DMS53 (cell line): ENCODE measurements around the gene EGLN3.

Source experiments
- DNase-seq: peaks from one replicate; lab custom pipeline; 2025; lab: John Stamatoyannopoulos, UW

Gene EGLN3

DNA sequence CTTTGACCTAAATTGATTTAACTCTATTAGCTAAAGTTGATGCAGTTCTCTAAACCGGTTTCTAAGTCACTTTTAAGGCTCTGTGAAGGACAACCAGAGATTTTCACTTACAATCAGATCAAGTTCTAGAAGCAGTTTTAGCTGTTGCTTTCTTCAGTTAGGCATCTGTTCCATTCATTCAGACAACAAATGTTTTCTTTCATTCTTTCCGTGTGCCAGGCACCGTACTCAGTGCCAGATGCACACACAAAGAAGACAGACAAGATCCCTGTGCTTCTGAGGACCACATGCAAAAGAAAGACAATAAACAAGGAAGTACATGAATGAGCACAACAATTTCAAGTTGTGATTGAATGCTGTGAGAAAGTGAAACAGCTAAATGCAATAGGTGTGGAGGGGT is 11.1 kb upstream of the EGLN3 start:
- DNase-seq, result no peak

DNA sequence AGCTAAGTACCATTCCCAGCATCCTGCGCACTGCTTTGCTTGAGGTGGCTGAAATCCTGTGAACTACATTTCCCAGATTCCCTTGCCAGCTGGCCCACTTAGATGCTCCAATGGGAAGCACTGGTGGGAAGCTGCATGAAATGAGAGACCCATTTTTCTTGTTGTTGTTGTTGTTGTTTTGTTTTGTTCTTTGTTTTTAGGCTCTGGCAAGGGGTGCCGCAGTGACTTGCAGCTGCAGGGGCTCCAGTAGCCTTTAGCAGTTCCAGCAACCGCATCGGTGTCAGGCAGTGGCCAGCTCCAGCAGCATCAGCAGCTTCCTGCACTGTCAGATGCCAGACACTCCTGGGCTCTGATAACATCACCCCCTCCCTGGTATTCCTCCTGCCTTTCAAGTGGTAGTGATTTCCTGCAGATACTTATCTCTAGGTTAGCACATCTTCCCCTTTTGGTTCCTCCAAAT is 8.8 kb upstream of the EGLN3 start:
- DNase-seq, result no peak

DNA sequence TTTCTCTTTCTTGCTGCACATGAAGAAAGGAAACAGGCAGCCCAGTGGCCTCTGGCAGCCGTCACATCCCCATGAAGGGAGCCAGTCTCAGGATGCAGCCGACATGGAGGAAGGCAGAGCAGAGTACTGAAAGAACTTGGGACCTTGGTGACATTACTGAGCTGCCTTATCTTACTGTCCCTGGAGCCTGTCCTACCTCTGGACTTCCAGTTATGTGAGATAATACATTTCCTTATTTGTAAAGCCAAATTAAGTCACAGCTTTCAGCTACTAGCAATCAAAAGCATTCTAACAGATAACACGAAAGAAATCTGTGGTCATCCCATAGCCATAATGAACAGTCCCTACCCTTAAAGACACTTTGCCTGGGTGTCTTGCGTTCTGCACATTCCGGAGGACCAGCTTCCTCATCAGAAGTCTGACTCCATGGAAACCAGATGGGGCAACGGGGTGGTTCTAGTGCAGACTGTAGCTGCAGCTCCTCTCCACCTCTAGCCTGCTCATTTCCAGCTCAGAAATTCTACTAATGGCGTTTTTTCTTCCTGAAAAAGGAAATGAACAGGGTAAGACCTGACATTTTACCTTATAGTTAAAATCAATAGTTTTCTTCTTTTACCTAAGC is 7.8 kb upstream of the EGLN3 start:
- no peak for DNase-seq

DNA sequence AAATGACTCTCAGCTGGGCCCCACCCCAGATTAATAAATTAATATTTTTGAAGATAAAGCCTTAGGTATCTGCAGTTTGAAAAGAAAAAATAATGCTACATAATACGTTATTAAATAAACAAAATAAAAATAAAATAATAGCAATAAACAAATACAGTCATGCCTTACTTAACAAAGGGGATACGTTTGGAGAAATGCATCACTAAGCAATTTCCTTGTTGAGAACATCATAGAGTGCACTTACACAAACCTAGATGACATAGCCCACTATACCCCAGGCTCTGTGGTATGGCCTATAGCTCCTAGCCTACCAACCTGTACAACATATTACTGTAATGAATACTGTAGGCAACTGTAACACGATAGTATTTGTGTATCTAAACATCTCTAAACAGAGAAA is 7.1 kb upstream of the EGLN3 start:
- no peak for DNase-seq

DNA sequence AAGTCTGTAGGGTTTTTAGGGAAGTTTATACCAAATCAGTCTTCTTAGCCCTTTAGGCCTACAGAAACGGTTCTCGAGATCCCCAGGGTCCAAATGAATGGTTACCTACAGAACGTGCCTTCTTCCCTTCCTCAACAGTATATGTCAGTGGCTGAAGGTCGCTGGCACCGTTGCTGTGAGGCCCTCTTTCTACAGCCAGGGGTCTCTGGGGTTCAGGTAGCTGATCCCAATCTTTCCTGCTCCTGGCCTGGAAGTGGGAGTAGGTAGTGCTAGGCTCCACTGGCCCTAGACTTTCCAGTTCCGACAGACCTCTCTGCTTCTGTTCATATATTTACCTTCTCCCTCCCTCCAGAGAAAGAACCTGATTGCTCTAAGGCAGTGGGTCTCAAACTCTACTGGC is 6.4 kb upstream of the EGLN3 start:
- DNase-seq, result no peak

DNA sequence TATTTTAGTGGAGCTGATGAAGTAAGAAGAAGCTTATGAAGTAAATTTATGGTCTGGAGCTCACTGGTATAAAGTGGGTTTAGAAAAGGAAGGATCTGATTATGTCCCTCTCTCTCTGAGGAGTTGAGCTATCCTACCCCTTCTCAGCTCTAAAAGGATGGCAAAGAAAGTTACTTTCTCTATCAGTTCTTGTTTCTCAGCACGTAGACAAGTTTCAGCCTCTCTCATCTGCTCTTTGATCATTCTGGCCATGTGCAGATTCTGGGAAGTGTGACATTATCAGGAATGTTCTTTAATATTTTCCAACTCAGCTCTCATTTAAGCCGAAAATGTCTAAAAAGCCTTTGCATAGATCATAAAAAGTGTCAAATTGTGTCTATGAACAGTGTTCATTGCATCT is 5.8 kb upstream of the EGLN3 start:
- no peak for DNase-seq

DNA sequence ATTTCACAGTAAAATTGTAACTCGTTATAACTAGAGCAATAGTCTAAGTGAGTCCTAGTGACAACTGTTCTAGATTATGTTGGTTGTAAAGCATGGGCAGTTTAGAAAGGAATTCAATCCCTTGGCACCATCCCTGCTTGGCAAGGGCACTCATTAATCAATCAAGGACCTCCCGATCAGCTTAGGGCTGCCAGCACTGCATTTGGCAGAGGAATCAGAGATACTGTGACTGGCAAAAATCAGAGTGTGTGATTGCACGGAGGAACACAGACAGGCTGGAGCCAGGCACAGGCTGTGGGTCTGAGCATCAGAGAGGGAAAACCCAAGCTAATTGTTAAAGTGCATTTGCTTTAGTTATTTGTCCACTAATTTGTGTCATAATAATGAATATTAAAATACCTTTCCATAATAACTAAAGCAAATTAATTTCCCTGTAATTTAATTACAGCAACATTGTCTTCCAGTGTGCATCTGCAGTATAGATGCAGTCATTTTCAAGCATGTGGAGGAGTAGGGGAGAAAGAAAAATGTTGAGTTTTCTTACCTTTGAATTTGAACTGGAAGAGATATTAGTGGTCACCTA is 3.2 kb upstream of the EGLN3 start:
- no peak for DNase-seq

DNA sequence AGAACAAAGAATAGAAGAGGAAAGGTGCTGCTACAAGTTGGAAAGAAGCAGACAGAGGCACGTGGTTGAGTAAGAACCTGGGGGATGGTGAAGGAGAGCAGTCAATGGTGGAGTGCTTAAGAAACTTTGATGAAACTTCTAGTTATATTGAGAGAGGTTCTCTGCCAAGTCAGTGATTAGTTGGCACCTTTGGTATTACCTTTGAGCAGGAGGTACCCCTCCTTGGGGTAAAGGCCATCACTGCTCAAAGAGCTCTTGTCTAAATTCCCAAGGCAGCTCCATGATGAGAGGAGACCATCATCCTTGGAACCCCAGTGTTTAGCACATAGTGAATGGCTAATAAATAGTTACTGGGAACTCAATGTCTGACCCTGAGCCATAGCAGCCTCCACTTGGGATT is 1.7 kb upstream of the EGLN3 start:
- no peak for DNase-seq

DNA sequence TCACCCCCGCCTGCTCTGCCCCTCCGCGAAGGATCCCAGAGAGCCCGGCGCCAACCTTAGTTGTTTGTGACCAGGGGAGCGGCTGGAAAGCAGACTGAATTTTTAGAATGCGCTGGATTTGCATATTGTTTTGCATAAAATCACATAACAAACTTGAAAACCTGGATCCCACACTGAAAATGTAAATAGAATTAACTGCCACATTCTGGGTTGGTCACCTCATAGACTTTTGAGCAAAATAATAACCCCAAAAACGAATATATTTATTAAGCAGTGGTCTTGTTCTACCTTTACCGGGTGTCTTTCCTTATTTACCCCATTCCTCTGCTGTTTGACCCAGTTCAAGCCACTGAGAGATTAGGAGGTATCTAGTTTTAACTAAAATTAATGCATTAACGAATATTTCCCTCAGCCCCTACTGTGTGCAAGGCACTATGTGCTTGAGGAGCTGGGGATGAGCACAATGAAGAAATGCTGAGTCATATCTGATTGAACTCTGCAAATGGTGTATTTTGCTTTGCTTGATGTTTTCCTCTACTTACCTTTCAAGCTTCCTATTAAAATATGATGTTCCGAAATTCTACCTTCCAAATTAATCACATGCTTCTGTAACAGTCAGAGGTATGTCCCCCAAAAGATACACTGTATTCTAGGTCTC is 438 bp upstream of the EGLN3 start:
- peak; percentile 44 for DNase-seq

DNA sequence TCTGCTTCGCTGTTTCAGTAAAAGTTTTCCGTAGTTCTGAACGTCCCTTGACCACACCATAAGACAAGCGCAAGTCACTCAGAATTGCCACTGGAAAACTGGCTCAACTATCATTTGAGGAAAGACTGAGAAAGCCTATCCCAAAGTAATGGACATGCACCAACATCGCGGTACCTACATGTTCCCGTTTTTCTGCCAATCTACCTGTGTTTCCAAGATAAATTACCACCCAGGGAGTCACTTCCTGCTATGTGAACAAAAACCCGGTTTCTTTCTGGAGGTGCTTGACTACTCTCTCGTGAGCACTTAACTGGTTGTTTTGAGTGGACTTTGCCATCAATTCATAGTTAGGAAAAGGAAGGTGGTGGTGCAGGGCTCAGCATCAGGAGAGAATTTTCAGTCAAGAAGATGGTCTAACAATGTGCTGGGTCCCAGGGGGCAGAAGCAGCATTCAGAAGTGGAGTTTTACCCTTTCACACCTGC is 1.4 kb downstream of the EGLN3 start:
- peak; percentile 40 for DNase-seq

DNA sequence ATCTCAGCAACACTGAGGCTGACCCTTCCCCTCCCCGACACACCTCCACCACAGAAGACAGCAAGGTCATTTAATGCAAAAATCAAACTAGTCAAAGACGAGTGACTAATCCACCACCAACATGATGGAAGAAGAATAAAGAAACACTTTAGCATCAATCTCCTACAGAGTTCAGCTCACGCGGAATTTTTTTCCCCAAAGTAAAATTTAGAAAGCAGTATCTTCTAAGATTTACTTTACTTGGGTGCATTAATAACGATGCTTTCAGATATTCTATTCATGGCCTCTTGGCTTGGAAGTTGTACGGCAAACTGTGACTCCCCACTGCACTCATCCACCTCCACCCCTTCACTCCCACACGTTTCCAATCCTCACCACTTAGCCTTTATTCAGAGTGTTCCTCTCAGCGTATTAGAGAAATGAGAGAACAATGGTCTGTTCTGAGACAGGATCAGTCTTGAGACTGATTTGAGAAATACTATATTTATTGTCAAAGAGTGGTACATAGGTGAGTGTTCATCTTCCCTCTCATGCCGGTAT is 1.9 kb downstream of the EGLN3 start:
- no peak for DNase-seq

DNA sequence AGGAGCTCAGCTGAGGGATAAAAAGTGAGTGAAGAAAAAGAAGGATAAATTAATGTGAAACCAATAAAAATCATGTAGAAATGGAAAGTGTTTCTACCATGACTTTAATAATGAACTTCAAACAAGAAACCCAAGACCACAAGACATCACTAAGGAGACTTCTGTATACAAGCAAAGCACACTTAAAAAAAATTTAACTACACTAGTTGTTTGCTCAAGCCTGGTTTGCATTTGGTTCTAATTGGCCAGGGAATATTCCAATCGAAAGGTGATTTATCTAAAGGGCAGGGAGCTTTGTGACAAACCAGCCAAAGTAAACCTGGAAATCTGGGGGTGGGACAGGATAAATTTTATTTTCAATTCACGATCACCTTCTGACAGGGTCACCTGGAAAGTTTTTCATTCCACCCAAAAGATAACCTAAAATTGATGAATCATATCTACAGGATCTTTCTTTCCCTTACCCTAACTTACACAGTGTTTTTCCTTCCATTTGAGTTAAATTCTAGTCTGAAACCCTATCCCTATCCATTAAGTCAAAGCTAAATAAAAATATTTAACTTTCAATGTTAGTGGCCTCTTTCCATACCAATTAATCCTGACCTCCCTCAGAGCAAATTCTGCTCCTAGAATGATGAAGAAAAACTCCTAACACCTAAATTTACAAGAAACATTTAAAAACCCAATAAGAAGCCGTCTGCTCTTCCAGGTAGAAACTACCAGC is 2.6 kb downstream of the EGLN3 start:
- DNase-seq, result no peak

DNA sequence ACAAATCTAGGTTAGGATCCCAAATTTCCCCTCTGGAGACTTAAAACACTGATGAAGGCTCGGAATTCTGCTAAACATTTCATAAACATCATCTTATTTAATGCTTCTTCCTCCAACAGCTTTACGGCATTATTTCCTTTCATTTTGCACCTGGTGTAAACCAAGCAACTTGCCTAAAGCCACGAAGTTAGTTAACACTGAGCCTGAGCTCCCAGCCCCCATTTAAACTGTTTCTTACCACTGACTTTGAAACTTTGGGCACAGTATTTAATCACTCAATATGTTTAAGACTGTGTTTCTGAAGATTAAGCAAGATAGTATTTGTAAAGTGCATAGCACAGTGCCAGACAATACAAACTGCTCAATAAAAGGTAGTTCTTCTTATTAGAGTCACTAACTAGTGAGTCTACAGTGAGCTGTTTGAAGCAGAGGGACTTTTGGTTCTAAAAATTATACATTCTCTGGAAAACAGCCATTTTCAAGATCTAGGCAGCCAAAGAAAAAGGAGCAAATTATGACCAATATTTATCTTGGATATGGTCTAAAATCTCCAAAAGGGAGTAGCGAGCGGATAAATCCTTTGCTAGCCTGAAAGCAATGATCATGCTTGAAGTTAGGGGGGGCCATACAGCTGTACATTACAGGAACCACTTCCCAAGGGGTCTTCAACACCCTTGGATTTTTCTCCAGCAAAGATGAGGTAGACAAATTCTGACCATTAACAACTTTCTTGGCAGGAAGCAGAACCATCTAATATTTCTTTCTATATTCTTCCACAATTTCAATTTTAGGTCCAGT is 4.0 kb downstream of the EGLN3 start:
- no peak for DNase-seq

DNA sequence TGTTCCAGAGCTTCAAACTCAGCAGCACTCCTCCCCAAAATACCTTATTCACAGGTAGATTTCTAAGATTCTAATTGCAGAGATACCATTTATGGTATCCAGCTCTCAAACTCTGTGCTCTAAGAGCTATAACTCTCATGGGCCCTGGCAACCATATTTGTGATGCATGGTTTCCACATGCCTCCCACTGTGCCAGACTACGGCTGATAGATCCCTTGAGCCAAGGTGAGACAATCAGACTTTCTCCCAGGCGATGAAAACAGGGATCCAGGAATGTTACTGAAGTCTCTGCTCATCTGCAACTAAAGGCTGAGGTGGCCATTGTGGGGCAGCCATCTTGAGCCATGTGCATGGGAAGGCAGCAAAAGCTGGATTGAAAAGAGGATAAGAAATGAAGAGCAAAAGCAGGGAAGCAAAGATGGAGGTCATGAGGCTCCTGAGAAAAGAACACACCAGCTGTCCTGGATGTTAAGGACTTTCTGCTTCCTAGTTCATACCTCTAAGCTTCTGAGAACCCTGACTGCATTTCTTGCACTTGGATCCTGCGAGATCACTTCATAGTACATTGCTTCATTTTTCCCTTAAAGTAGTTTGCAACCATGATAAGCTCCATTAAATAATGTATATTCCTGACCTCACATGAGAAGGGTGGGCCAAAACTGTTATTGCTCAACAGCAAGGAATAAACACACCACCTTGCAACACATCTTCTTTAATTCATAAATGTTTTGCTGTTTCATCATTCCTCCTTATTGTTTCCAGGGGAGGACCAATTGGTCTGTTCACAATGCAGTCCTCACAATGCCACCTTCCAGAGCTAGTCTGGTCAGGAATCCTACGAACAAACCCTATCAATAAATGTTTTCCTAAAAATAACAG is 5.4 kb downstream of the EGLN3 start:
- DNase-seq, result no peak

DNA sequence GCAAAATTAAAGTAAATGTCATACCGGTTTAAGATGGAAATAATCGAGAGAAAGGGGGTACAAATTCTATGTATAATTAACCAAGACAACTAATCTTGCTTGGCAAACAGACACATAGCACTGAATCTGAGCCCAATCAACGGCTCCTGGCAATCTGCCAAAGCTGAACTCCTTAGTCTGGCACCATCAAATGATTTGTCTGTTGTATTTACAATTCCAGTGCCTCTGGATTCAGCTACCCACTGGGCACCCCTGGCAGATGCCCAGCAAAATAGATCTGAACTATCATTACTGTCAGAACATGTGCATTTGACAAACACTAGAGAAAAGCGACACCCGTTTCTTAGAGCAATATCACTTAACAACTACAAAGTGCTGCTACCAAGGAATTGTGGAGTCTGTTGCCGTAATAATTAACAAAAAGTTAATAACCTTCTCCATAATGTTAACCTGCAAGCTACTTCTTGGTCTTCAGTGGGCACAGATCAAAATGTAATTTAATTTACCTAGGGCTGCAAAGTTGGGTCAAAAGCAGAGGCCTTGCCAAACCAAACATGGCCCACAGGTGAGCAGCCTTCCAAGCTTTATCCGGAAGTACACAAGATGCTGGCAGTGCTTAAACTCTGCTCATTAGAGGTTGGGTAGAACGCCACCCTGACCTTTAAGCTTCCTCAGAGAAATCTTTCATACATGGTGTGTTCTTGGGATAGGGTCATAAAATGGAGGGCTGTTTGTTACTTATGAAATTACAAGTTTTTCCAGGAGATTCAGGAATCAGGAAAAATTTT is 7.6 kb downstream of the EGLN3 start:
- peak; percentile 46 for DNase-seq

DNA sequence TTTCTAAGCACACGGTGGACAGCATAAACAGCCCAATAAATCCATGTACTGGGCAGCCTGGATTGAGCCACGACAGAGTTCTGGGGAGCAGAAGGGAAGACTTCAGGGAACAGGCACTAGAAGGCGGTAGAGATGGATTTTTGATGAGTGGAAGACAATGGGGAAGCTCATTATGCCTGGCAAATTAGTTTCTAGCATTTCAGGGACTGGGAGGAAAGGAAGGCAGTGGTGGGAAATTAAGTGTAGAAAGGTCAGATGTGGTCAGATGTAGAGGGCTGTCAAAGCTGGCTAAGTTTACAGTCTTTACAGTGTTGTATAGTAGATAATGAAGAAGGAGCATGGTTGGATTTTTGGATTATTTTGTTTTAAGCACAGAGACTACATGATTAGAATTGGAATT is 9.2 kb downstream of the EGLN3 start:
- DNase-seq, result no peak

DNA sequence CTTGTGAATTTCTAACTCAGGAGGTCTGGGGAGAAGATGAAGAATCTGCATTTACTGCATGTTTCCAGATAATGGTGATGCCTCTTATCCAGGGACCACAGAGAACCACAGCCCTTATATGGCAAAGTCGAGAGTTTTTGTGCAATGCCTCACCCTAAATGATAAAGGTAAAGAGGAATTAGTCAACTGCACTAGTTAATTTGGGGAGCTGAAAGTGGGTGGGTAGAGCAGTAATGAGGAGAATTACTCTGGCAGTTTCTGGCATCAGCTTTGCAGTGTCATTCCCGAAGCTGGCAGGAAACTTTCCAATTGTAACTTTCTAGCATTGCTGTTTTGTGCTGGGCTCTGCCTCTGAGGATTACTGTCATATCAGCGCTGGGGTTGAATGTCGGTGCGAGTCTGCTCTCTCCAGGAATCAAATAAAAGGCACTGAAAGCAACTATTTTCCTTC is 10.3 kb downstream of the EGLN3 start:
- DNase-seq, result no peak

DNA sequence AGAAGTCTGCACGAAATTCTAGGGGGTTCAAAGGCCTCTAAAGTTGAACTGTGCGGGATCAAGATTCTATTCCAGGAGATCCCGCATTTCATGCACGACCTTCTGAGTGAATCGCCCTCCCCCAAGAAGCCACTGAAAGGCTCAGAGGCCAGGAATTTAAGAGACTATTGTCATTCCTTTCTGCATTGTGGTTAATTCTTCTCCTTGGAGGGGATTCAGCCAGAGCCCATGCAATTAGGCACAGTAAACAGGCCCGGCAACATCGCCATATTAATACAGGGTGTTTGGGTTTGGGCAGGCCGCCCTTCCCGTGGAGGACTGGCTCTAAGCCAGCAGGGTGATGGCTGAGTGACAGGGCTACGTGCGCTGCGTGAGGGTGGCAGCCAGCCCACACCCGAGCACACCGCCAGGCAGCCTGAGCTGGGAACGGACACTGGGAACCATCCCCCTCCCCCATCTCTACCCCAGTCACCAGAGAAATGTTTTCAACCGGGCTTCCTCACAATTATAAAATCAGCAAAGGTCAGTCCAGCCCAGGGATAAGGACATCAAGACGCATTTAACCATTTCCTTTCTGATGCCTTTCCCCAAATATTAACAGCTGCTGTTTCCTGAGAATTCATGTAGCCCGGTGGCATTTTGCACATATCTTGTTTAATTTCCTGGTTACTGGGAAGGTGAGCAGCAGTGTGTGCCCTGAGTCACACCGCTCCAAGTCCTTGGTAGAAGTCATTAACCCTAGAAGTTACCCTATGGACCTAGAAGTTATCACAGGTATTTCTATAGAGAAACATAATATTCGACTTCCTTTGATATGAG is 12.5 kb downstream of the EGLN3 start:
- peak; percentile 84 for DNase-seq

DNA sequence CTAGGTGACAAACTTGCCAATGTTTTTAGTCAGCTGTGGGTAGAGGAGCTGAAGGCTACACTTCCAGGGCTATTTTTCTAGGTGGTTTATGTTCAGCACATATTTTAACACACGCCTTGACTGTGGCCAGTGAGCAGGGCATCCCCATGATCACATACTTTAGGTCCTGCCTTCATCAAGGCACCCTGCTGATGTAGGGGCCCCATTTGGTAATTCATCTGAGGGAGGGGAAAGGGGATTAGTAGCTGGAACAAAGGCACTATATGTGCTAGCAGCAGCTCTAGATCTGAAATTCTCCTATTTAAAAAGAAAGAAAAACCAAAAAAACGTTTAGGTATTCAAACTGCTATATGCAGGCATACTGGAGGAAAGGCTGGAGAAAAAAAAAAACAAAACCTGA is 14.5 kb downstream of the EGLN3 start:
- DNase-seq, result no peak
